GM21528 (cell line): Measurements from ENCODE around the gene ARL13B.
"Not testable (repeated sequence)": the region's sequence is repeated elsewhere in the genome, so short reads cannot be mapped to it uniquely, and the experiment has no call there.

ENCODE experiments used
- ATAC-seq: cut with Tn5 transposase; IDR thresholded peaks from one replicate; pipeline ENCODE4 v1.9.1; 2021; ENCODE audit warnings: mild to moderate bottlenecking, moderate library complexity; ENCODE audit not compliant: unreplicated experiment, low FRiP score

ARL13B gene

DNA sequence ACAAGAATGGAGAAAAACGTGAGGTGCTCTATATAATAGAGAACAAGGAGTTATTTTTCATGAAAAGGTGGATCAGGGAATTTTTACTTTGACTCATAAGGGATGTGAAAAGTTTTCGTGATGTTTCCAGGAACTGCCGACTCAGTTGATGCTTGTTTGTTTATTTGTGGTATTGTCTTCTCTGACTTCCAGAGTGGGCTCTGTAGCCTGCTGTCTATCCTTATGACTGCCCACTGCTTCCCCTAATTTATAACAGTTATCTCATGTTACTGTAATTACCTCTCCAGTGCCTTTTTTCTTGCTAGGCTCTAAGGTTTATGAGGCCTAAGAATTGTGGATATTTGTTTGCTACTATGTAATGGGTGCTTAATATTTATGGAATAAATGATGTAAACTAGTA lies 12.3 kb downstream of the ARL13B start:
- ATAC-seq, result no peak

DNA sequence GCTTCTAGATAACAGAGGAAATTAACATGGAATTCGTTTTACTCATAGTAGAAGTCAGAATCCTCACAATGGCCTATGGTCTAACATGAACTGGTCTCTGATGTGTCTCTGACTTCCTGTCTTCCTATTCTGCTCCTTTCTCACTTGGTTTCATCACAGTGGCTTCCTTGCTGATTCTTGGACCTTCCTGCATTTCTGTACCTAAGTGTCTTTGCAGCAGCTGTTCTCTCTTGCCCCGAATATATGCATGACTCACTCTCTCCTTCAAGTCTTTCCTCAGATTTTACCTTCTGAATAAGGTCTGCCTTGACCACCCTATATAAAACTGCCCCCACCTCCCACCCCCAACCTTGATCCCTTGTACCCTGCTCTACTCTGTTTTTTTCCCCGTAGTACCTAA lies 14.1 kb downstream of the ARL13B start:
- no peak for ATAC-seq

DNA sequence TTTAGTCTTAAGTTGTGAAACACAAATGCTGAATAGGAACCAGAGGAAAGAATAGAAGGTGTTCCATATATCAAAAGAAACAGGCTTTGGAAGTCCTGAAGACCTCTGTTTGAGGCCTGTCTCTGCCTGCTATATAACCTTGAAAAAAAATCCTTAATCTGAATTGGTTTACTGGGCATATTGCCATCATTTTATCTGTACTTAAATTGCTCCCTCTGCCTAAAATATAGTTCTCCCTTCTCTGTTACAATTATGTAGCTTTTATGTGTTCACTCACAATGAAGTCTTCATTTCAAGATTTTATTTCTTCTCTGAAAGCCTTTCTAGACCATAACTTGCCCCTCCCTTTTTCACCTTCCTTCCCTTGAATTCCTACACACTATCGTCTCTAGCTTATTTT lies 21.2 kb downstream of the ARL13B start:
- no peak for ATAC-seq

DNA sequence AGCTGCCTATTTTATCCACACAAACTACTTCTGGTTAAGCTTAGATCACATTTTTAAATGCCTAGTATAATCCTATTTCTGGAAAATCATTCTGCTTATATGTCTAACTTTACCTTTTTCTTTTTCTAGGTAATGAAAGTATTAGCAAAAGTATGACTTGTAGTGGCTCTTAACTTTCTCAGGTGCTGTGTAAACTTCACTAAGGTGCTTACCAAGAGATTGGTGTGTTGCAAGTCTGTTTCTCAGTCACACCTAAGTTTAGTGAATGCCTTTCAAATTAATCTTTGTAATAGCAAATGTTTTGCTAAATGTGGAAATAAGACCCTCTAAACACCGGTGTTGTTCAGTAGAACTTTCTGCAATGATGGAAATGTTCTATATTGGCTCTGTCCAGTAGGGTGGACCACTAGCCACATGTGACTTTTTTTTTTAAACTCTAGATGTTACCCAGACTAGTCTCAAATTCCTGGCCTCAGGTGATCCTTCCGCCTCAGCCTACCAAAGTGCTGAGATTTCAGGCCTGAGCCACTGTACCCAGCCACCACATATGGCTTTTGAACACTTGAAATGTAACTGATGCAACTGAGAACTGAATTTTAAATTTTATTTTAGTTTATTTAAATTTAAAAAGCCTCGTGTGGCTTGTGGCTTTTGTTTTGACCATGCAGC lies 22.0 kb downstream of the ARL13B start:
- ATAC-seq, result no peak

DNA sequence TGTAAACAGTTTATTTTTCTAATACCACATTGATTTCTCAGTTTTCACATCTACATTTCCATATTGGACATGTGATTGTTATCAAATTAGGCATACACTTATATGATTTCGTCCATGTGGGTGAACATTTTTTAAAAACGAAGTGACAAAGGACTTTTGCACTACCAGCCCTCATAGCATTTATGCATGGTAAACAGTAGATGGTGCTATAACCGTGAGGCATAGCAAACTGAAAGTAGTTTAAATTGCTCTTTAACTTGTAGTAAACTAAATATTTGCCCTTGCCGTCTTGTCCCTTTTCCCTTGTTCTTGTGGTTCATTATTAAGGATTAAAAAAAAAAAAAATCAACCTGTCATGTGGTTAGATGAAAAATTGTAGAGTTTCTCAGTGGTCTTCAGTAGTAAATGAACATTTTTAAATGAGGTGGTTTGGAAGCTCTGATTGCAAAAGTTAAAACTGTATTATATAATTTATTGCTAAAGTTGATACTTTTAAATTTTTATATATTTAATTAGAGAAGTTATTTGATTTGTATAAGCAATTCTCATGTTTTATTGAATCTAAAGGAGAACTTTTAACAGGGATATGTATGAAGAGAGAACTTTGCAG lies 24.5 kb downstream of the ARL13B start:
- ATAC-seq, result peak; percentile 88

DNA sequence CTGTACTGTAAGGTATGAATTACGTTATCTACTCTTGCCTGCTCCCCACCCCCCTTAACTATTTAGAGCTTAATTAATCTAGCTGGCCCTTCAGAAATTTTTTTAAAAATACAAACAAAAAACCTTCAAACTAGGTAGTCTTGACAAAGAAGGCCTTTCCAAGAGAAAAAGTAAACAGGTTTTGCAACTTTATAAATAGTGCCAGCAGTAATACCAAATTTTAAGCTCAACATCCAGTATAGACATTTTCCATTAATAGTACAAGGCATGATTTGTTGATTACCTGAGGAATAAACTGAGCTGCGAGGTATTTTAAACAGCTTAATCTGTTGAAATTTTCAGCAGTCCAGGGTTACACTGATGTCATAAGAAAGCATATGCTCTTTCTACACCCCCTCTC lies 28.3 kb downstream of the ARL13B start:
- no peak for ATAC-seq

DNA sequence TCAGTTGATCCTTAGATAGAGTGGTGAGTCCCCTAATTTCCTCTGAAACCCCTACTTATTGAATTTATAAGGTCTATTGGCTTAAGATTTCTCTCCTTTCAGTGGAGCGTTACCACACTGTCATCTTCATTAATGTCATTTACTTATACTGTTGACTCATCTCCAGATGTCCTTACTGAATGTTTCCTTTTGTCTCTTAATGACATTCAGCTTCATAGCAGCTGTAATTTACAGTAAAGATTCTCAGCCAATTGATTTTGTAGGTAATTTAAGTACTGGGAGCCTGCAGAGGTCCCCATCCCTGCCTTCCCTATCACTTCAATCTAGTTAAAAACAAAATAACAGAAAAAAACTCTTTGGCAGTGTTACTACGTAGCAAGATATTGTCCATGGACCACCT lies 29.7 kb downstream of the ARL13B start:
- no peak for ATAC-seq

DNA sequence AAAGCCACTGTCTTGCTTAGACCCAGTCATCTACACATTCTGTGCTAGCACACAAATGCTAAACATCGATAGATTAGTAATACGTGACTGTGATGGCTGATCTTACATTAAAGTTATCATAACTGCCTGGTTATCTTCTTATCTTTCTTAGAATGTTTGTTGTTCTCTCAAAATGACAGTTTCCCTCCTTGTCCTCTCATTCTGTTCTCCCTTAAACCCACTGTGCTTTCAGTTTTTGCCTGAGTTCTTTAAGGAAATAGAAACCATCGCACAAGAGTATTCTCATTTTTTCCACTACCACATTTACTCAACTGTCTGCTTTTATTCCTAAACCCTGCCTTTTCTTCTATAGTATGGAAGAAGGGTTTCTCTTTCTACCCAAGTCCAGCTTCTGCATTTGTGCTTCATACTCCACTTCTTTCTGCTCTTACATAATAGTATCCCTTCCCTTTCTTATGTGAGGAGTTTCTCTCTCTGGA lies 31.3 kb downstream of the ARL13B start:
- ATAC-seq, result no peak

DNA sequence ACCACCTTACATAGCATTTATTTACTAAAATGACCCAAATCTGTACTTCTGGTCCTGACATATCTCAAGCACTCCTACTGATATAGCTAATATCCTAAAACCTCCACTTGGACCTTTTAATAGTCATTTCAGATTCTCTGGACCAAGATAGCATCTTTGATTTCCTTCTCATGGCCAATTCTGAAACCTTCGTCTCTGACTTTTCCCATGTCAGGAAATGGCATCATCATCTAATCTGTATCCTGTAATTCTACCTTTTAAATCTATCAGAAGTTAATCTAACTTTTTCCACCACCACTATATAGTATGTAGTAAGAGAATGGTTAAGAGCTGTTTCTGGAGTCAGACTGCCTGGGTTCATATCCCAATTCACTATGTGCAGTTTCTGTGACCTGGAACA lies 32.2 kb downstream of the ARL13B start:
- ATAC-seq, result no peak

DNA sequence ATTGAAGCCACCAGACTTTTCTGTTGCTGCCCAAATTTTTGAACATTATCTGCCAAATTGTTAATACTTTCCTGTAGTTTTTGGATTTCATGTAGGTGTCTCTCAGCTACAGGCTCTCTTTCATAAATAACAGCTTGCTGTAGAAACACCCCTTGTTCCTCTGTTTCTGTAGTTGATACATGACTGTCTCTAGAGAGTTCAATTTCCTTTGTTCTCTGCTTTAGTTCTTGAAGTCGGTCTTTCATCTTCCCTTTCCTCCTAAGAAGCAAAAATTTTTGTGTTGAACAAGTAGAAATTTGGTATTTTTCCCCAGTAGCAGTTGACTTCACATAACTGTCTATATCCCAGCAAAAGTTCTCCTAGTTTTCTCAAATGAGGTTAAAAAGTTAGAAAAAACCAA lies 35.1 kb downstream of the ARL13B start:
- ATAC-seq, result no peak

DNA sequence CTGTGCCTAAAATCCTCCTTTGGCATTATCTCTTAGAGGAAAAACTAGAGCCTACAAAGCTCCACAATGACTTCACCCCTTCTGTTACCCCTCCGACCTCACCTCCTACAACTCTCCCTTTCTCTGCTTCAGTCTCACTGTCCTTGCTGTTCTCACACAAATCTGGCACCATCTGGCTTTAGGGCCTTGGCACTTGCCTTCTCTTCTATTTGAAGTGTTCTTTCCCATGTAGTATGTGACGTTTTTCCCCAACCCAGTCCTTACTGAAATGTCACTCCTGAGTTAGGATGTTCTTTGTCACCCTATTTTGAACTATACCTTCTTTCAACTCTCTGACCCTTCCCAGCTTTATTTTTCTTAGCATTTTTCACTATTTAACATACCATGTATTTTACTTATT lies 39.7 kb downstream of the ARL13B start:
- ATAC-seq, result no peak

DNA sequence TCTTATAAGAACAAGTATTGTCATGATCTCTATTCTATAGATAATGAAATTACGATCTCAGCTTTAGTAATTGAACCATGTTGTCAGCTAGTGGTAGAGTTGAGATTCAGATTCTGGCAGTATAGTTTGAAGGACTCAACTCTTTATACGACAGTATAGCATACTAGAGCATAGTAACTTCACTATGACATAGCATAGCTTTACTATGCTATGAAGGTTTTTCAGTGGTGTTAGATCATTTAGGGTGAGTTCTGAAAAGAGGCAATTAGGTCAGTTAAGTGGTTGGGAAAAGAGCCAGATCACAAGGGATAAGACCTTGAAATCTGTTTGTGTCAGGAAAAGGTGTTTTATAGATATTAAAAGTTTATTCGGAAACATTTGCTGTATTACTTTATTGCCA lies 40.3 kb downstream of the ARL13B start:
- no peak for ATAC-seq

DNA sequence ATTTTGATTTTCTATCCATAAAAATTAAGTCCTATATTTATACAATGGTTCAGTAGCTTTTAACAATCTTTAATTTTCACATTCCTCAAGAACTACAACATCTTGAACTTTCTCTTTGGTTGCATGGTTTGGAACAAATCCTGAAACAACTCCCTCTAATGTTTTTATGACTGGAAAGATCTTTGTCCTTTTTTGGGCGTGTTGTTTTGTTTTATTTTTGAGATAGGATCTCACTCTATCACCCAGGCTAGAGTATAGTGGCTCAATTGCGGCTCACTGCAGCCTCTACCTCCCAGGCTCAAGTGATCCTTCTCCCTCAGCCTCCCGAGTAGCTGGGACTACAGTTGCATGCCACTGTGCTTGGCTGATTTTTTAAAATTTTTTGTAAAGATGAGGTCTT lies 44.4 kb downstream of the ARL13B start:
- no peak for ATAC-seq

DNA sequence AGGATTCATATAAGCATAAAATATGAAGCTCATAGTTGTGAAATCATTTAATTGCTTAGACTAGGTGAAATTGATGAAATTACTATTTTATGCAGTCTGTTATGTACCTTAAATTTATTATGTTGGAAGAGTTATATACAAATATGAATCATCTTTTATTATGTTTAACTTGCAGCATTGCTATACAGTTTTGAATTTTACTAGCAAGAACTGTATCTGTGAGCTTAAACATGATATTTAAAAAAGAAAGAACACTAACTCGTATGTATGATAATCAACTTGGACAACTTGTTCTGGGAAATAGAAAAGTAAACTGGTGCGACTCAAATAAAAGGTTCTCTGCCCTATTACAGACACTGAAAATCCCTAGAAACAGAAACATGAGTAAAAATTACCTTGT lies 46.7 kb downstream of the ARL13B start:
- ATAC-seq, result no peak

DNA sequence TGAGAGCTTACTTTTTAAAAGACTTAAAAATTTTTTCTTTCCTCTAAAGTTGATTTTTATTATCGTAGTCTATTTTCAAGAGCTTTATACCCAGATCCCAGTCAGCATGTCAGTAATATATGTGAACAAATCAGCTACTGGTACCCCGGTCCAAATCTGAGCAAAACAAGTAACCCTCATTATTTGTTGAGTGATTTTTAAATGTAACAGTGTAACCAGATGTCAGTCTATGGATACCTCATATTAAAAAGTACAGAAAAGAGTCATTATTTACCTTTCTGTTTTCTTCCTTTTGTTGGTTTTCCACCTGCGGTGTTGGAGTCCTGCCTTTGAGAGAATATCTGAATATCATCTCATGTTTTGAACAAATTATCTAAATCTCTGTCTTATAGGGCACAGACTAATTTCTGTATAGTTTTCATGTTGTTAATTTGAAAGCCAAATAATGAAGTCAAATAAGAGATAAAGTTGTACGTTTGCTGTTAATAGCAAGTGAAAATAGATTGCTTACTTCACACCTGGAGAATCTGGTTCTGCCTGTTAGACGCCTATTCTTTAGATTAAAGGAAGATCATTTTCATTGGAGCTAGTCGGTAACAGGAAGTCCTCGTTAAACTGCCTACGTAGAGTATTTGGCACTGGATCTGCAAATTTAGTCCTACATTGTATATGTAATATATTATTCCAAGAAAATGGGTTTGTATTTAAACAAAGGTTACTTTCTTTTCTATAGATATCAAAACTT lies 48.3 kb downstream of the ARL13B start, which contains the start of gene STX19:
TSS of gene STX19 (minus strand) at position 505 of the 745 bp plus-strand sequence. CDS start 13,328 bp downstream, outside the sequence.
- ATAC-seq, result no peak

DNA sequence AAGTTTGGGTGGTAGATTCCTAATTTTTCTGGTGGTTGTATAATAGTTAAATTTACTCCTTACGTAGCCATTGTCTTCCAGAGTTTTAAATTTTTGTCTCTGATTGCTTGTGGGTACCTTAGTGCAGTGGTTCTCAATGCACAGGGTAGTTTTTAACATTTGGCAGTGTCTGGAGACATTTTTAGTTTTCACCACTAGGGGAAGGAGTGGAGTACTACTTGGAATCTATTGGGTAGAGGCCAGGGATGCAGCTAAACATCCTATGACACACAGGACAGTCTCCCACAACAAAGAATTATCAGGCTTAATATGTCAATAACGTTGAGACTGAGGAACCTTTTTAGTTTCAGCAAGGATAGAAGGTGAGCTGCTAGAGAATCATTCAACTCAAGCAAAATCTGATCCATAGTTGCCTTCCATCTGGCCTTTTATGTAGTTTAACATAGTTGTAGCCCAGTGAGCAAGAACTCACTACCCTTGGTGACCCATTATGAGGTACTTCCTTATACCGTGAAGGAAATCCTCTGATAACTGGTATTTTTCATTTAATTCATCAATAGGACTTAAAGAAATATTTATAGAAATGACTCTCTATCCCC lies 57.1 kb downstream of the ARL13B start:
- ATAC-seq, result no peak

DNA sequence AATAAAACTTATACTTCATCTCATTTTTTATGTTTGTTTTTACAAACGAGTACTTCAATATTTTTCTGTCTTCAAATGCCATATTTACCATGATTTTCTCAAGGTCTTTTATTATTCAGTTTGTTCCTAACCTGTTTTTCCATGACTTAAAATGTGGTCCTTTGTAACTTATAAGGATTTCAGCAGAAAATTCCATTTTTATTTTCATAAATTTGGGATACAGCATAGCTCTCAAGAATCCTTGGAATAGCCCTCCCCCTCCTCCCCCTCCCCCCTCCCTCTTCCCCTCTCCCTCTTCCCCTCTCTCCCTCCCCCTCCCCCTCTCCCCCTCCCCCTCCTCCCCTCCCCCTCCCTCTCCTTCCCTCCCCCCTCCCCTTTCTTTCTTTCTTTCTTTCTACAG lies 63.3 kb downstream of the ARL13B start:
- no peak for ATAC-seq

DNA sequence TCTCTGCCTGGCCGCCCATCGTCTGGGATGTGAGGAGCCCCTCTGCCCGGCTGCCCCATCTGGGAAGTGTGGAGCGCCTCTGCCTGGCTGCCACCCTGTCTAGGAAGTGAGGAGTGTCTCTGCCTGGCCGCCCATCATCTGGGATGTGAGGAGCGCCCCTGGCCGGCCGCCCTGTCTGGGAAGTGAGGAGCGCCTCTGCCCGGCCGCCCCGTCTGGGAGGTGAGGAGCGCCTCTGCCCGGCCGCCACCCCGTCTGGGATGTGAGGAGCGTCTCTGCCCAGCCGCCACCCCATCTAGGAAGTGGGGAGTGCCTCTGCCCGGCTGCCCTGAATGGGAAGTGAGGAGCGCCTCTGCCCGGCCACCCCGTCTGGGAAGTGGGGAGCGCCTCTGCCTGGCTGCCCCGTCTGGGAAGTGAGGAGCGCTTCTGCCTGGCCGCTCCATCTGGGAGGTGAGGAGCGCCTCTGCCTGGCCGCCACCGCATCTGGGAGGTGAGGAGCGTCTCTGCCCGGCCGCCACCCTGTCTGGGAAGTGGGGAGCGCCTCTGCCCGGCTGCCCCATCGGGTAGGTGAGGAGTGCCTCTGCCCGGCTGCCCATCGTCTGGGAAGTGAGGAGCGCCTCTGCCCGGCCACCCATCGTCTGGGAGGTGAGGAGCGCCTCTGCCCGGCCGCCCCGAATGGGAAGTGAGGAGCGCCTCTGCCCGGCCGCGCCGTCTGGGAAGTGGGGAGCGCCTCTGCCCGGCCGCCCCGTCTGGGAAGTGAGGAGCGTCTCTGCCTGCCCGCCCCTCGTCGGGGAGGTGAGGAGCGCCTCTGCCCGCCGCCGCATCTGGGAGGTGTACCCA lies 64.4 kb downstream of the ARL13B start:
- ATAC-seq, result not testable (repeated sequence)

DNA sequence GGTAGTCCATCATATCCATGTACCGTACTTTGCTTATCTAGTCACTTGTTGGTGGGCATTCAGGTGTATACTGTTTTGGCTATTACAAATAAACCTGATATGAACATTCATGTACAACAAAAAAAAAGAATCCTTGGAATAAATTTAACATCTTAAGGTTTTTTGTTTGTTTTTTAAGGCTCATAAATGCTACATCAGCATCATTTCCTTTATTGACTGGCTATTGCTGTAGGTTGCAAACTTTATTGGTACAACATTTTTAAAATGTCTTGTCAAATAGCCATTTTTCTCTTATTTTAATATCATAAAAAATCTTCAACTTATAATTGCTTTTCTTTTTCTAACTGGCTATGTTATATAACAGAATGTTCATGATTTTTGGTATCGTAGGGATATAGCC lies 66.6 kb downstream of the ARL13B start:
- no peak for ATAC-seq

DNA sequence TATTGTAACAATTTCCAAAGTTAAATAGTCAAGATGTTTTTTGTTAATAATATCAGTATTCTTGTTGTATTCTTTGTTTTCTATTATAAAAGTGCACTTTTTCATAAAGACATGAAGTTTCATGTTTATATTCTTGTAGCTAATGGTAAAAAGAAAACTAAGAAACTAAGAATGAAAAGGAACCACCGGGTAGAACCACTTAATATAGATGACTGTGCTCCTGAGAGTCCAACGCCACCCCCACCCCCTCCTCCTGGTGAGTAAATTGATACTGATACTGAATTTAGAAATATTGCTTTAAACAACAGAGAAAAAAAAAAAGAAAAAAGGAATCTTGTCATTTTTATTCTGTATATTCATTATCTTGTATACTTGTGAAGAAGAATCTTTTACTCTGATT lies 69.3 kb downstream of the ARL13B start:
- no peak for ATAC-seq
